HG03521 (cell line): ENCODE results near the gene PTPRA.
"Not testable (repeated sequence)": the region's sequence is repeated elsewhere in the genome, so short reads cannot be mapped to it uniquely, and the experiment has no call there.

Source experiments
- ATAC-seq: cut with Tn5 transposase; IDR thresholded peaks from one replicate; pipeline ENCODE4 v1.9.1; 2021; ENCODE audit warnings: mild to moderate bottlenecking, moderate library complexity; ENCODE audit not compliant: unreplicated experiment

Gene PTPRA

DNA sequence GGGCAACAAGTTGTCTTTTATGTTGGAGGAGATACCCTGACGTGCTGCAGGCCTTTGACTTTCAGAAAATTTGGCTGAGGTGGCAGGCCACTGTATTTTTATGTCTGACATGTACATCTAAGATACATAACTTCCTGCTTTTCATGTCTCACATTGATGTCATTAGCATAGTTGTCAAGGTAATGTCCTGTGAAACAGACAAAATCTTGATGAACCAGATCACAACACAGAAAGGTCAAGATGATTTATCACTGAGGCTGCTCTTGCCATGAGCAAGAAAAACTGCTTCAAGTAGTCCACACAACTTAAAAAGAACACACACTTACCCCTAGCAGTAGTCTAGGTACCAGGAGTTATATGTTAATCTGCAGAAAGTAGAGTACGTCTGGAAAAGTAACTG is 120.0 kb downstream of the PTPRA start:
- no peak for ATAC-seq

DNA sequence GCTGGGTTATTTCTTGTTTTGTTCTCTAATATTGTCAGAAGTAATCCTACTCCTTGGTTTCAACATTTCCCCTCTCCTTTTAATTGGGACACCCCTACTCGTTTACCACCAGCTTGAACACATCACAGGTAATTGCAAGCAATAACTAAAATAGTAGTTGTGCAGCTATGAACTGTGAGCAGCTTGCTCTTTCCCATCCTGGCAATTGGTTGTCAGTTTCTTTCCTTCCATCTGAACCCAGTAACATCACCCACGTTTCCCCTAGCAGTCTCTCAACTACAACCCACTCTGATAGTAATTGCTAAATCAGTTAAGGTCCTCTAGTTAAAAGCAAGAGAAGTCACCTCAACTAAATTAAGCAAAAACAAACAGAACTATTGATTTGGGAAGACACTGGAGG is 122.5 kb downstream of the PTPRA start:
- no peak for ATAC-seq

DNA sequence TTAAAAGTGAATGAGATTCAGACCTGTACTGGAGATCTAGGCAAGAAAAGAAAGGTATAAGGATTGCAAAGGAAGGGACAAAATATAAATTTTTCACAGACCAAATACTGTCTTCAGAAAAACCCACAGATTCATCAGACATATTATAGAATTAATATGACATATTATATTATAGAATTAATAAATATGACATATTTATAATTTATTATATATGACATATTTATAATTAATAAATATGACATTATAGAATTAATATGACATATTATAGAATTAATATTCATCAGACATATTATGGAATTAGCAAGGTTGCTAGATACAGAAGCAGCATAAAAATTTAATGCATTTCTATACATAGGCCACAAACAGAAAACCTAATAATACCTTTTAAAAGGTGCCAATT is 125.4 kb downstream of the PTPRA start:
- no peak for ATAC-seq

DNA sequence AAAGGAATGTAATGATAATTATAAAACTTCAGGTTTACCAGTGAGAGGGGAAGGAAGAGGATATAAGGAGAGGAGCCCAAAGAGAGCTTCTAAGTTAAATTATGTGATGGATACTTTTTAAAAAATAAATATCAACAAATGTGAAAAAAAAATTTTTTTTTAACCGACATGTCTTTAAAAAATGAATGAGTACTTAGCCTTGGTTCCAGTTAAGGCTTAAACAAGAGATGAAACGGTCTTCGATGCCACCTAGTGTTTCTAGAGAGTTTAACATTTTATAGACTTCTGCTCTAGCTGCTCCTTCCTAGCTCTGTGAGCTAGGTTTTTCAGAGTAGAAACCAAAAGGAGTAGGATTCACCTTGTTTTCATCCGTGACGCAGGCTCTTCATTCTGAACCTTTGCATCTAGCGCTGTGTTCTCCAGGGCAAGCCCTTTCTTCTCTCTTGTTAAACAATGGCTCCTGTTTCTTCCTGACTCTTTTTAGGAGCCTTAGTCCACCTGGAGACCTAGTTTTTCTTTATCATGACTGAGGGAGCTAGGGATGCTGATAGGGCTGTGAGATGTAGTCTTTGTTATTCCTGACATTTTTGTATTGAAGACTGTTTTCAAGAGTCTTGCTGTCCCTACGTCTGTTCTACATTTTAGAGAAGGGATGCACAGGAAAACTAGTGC is 127.7 kb downstream of the PTPRA start:
- ATAC-seq: no peak

DNA sequence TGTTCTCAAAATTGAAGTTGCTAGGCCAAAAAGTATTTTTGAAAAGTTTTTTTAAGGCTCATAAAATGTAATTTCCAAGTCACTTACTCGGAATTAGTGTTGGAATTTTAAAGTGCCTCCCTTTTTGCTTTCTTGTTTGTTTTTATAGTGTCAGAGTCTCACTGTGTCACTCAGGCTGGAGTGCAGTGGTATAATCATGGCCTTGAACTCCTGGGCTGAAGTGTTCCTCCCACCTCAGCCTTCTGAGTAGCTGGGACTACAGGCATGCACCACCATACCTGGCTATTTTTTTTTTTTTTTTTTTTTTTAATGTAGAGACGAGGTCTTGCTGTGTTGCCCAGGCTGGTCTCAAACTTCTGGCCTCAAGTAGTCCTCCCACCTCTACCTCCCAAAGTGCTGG is 130.1 kb downstream of the PTPRA start:
- ATAC-seq: no peak

DNA sequence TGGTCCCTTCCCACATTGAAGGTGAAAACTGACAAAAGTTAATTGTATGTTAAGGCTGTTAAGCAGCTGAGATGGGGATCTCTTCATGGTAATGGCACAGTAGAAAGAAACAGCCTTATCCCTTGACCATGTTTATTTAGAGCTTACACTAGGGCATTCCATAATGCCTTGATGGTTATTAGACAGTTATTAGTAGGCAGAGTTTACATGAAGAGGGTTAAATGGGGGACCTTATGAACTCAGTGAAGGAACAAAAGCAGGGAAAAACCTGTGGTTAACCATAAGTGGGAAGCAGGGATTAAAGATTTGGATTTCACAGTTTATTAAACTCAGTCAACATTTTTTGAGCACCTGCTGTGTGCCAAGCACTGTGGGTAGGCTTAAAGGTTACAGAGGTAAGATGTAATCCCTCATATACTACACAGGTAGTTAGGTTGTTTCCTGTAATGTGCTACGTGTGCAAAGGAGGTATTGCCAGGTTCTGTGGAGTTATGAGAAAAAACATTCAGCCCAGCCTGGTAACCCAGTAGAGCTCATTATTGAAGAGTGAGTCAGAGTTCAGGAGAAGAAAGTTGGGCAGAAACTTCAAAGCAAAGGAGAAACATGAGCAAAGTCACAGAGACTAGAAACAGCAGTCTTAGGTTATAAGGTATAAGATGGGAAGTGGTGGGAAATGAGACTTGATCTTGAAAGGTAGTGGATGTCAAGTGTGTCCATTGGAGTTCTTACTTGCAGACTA is 137.9 kb downstream of the PTPRA start:
- no peak for ATAC-seq

DNA sequence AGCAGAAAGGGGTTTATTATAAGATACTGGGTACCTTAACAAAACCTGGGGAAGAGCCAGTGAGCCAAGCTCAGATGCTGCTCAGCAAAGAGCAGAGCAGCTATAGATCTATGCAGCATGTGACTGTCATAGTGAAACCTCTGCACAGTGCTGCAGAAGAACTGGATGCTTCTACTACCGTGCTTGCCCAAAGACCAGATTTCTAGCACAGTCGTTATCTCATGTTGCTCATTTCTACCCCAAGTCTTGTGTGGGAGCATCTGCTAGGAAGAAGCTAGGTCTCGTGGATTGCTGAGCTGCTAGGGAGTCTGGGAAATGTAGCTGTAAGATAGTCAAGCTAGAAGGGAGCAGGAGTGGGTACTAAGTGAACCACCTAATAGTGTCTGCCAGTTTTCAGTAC is 138.5 kb downstream of the PTPRA start:
- ATAC-seq: no peak

DNA sequence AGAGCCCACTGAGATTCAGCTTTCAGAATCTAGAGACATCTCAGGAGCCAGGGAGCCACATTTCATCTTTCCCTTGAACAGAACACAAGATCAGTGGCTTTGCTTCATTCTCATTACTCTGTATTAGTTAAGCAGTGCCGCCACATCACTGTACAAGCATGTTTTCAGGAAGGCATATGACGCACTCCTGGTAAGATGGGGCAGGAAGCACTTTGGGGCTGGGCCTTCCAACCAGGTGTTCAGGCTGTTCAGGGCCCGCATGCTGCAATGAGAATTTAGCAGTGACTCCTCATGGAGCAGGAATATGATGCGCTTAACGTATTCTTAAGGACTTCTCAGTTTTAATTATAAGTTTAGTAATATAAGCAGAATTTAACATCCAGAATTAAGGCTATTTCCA is 140.5 kb downstream of the PTPRA start:
- no peak for ATAC-seq

DNA sequence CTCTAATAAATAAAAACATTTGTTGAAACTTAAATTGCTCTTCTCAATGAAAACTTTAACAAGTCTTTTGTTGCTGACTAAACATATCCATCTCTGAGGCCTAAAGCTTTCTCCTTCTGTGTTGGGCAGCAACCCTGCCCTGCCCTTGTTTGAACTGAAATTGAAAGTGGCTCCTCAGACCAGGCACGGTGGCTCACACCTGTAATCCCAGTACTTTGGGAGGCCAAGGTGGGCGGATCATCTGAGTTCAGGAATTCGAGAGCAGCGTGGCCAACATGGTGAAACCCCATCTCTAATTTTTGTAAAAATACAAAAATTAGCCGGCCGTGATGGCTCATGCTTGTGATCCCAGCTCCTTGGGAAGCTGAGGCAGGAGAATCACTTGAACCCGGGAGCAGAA is 140.9 kb downstream of the PTPRA start:
- no peak for ATAC-seq

DNA sequence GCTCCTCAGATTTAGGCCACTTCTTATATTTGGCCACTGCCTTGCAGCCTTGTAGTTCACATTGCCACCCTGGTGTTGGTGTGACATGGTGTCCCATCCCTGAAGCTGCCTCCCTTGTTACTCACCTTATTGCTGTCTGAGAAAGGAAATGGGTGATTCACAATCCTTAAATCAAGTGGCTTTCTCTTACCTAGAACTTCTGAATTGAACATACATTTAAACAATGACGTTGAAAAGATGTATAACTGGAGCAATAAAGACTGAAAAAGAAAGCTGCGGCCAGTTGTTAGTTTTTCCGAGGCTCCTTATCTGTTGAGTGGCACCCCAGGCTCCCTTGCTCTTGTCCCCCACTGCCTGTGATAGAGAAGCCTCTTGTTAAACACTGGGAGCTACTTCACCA is 141.4 kb downstream of the PTPRA start:
- ATAC-seq: no peak

DNA sequence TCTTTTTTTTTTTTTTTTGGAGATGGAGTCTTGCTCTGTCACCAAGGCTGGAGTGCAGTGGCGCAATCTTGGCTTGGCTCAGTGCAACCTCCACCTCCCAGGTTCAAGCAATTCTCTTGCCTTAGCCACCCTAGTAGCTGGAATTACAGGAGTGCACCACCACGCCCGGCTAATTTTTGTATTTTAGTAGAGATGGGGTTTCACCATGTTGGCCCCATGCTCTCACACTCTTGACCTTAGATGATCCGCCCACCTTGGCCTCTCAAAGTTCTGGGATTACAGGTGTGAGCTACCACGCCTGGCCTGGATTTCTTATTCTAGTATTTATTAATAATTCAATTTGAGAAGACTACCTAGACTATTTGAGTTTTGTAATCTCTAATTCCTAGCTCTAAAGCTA is 142.0 kb downstream of the PTPRA start:
- ATAC-seq: not testable (repeated sequence)

DNA sequence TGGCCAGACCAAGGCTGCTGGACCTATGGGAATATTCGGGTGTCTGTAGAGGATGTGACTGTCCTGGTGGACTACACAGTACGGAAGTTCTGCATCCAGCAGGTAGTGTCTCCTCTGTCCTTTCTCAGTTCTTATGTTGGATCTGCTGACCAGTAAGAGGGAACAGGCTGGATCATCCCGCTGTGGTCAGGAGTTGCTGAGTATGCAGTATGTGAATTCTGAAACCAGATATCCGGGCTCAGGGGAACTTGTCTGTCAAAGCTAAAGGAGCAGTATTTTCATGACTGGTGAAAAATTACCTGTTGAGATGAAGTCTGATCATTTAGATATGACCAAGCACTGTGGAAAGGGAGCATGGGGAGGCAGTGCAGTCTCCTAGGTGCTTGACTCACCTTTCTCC is 148.0 kb downstream of the PTPRA start:
- ATAC-seq: no peak

DNA sequence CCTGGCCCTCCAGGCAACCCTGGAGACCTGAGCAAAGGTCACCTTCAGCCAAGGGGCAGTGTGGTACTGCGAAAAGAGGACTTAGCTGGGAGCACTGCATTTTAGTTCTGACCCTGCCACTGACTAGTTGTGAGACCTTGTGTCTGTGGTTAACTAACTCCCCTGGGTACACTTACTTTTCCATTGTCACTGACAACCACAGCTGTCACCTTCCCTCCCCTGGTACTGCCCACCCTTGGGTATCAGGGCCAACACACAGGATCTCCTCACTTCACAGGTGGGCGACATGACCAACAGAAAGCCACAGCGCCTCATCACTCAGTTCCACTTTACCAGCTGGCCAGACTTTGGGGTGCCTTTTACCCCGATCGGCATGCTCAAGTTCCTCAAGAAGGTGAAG is 148.5 kb downstream of the PTPRA start:
- ATAC-seq: no peak

DNA sequence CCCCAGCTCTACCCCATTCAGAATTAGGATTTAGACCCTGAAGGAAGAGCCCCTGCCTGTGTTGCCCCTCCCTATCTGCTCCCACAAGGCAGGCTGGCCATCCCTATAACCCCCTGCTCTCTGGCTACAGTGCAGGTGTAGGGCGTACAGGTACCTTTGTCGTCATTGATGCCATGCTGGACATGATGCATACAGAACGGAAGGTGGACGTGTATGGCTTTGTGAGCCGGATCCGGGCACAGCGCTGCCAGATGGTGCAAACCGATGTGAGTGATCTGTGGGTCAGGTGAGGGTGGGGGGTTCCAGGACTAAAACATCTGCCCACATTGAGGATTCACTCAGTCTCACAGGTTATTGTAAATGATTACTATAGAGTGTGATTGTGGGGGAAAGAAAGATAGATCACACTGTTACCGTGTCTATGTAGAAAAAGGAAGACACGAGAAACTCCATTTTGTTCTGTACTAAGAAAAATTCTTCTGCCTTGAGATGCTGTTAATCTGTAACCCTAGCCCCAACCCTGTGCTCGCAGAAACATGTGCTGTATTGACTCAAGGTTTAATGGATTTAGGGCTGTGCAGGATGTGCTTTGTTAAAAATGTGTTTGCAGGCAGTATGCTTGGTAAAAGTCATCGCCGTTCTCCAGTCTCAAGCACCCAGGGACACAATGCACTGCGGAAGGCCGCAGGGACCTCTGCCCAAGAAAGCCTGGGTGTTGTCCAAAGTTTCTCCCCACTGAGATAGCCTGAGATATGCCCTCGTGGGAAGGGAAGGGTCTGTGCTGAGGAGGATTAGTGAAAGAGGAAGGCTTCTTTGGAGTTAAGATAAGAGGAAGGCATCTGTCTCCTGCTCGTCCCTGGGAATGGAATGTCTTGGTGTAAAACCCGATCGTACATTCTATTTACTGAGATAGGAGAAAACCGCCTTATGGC is 149.5 kb downstream of the PTPRA start:
- not testable (repeated sequence) for ATAC-seq

DNA sequence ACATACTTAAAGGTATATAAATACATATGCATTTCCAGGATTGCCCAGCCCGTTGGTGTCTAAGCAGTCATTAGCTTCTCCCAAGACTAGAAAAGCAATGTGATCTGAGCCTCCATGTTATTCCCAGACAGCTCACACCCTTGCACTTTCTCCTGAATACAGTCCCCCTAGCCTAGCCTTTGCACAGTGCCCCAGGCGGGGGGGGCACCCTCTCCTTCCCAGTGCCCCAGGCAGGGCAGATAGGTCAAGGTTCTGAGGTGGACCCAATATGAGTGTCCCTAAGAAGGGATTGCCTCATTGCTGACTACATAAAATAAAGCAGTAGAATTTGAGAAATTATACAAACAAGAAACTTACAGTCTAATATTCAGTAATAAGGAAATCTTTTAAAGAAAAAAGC is 154.7 kb downstream of the PTPRA start:
- ATAC-seq: no peak

DNA sequence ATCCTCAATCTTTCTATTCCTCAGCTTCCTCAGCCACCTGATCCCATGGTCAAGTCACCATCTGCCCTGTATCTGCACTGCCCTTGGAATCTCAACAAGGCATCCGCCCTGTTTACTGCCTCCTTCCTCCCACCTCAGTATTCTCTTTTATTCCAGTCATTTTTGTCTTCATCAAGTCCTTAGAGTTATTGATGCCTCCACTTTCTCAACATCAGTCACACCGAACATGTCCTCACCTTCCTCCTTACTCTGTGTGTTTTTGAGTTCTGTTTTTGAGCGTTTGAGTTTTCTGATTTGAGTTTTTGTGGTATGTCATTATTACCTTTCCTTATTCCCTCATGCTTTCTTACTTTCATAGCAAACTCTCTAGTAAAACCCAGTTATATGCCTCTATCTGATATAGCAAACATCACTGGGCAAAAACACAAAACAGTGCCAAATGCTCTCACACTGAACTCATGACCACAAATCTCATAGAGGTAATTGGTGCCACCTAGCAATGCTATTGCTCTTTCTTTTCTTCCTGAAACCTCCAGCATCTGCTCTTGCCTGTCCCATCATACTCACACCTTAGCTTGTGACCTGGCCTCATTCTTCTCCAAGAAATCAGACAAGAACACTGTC is 158.4 kb downstream of the PTPRA start:
- no peak for ATAC-seq

DNA sequence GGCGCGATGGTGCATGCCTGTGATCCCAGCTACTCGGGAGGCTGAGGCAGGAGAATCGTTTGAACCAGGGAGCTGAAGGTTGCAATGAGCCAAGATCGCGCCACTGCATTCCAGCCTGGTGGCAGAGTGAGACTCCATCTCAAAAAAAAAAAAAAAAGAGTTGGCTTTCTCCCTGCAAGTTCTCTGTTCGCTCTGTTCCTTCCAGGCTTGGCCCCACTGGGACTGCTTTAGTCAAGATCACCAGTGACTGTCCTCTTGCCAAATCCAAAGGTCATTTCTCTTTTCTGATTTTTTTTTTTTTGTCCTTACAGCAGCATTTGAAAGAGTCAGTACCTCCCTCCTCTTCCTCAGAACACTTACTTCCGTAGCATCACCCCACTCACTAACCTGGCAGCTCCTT is 159.3 kb downstream of the PTPRA start:
- ATAC-seq: no peak

DNA sequence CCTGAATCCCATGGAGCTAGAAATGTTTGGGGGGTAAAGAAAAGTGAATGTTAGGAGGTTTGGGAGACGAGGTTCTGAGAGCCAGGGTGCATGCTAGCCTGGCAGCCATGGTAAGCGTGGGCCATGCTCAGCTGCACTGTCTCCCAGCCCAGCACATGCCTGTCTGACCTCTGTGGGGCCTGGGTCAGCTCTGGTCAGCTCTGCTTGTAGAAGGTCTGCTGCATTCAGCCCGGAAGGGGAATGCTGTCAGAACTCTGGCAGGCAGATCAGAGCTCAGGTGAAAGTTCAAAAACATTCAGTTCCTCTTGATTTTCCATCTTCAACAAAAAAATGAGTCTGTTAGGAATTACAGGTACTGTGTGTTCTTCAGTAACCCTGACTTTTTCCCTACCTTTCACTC is 164.4 kb downstream of the PTPRA start:
- no peak for ATAC-seq

DNA sequence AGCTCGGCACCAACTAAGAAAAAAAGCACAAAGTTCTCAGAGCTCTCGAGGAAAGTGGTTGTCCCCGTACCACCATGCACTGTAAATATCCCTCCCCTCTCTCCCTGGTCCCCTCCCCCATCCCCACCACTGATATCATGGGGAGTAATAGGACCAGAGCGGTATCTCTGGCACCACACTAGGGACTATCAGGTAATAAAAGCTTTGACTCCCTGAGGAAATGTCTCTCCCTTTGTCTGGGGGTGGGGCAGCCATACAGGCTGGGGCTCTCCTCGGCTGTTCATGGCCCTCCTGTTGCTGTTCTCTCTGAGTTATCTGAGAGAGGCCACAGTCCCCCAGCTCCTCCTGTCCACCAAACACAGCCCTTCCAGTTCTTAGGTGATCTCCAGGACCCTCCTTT is 165.2 kb downstream of the PTPRA start:
- ATAC-seq: no peak

DNA sequence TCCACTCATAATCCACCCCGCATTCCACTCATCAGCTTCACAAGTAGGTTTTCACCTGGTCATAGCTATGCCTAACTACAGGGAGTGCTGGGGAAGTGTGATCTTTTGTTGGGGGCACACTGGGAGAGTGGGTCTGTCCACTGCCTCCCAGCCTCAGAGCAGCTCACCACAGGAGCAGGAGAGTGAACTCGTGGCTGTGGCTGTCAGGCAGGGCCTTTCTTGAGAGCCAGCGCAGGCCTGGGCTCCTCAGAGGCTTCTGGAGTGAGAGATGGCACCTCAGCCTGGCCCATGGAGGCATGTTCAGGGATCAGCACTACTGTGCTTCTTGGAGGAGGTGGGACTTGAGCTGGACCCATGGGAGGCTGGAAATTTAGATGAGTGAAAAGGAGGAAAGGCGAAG is 166.1 kb downstream of the PTPRA start:
- no peak for ATAC-seq

DNA sequence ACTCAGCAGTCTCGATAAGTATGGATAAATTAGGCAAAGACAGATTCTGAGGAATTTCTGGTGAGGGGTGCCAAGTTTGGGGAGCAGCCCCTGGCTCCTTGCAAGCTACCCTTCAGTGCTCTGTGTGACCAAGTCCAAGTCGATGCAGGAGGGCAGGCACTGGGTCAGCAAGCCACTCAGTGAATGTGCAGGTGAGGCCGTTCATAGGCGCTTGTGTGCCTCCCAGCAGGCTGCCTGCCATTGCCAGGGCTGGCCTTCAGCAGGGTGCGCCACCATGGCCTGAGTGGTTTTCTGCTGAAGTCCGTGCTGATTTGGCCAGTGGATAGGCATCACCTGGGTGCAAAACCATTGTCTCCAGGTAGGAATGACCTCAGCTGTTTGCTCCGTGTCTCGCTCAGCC is 166.8 kb downstream of the PTPRA start:
- ATAC-seq: no peak
